ENCODE measurements around the gene ADAMTS16. TPM values are rescaled to one million over a fixed set of nuclear protein-coding genes. Genes with fewer than 3 reads are reported as not detected.

The ADAMTS16 gene
- polyA plus RNA-seq, 3 donors = not detected

DNA sequence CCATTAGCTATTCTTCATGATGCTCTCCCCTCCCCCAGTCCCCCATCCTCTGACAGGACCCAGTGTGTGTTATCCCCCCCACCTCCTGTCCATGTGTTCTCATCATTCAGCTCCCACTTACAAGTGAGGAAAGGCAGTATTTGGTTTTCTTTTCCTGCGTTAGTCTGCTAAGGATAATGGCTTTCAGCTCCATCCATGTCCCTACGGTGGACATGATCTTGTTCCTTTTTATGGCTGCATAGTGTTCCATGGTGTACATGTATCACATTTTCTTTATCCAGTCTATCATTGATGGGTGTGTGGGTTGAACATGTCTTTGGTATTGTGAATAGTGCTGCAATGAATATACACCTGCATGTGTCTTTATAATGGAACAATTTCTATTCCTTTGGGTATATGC, 181.0 kb downstream of the ADAMTS16 start:
- H3K27ac Mint-ChIP-seq = no peak overlapping the region
- no peaks in the 10 kb centered on the region for H3K27me3 ChIP-seq (ENCODE audit: control insufficient read depth in 2 of 2, insufficient read depth in 2 of 2, low read length in 2 of 2)
- intact Hi-C loops (cut with micrococcal nuclease) = no loop called here
- no peak for TF ChIP-seq CTCF (IDR thresholded peaks at IDR 0.05)
- H3K4me1 ChIP-seq (ENCODE audit: control insufficient read depth in 1 of 2, insufficient read depth in 2 of 2, low read length in 2 of 2) = no peaks in the 10 kb centered on the region
- DNase-seq = no peak
- H3K79me2 ChIP-seq (ENCODE audit: insufficient read depth, low read length) = no peaks in the 10 kb centered on the region
- no peaks in the 10 kb centered on the region for H3K4me1 Mint-ChIP-seq
- H3K9ac ChIP-seq (ENCODE audit: insufficient read depth, low read length, poor library complexity, severe bottlenecking) = no peak overlapping the region
- H3K36me3 Mint-ChIP-seq = no peaks in the 10 kb centered on the region
- no CpG with 5 or more reads among the region's 2 CpGs for WGBS (ENCODE audit: insufficient coverage)
- no peaks in the 10 kb centered on the region for H4K20me1 ChIP-seq (ENCODE audit: insufficient read depth, low read length)
- H3K27ac ChIP-seq (ENCODE audit: low read depth in 1 of 2, low read length in 2 of 2) = no peak overlapping the region
- H3K4me3 Mint-ChIP-seq = no peak overlapping the region
- no peak overlapping the region for H3K4me2 ChIP-seq (replicated peaks; ENCODE audit: extremely low read depth, low read length, poor library complexity, severe bottlenecking)
- peaks cover 0 to 3% (median 0%) of the 10 kb centered on the region in 3 donors for H3K27me3 Mint-ChIP-seq (ENCODE audit: low read depth in 3 of 3)
- peaks cover 19 to 41% (median 32%) of the 10 kb centered on the region in 7 donors for H3K9me3 Mint-ChIP-seq
- no peak overlapping the region for H3K4me3 ChIP-seq (replicated peaks in 1 of 3; ENCODE audit: low read depth in 2 of 3, low read length in 3 of 3)
- no peak overlapping the region for H2AFZ ChIP-seq (ENCODE audit: insufficient read depth, low read depth, low read length, poor library complexity, severe bottlenecking)
- H3K36me3 ChIP-seq (replicated peaks in 1 of 2; ENCODE audit: control insufficient read depth in 1 of 2, insufficient read depth in 2 of 2, low read length in 2 of 2) = no peaks in the 10 kb centered on the region
- peaks cover 21 to 45% of the 10 kb centered on the region in 2 donors for H3K9me3 ChIP-seq (replicated peaks in 1 of 2; ENCODE audit: control insufficient read depth in 1 of 2, insufficient read depth in 1 of 2, low read length in 2 of 2)

- peaks cover 44 to 59% of the 10 kb centered on the region in 2 donors for H3K9me3 ChIP-seq (replicated peaks in 1 of 2; ENCODE audit: control insufficient read depth in 1 of 2, insufficient read depth in 1 of 2, low read length in 2 of 2)
- H4K20me1 ChIP-seq (ENCODE audit: insufficient read depth, low read length) = no peaks in the 10 kb centered on the region
- no peak for DNase-seq
- Mint-ChIP-seq H3K4me3 (no peak overlapping the region), H3K9me3 (peaks cover 30 to 48% (median 41%) of the 10 kb centered on the region in 7 donors), H3K36me3 (no peaks in the 10 kb centered on the region), H3K27ac (no peak overlapping the region), H3K4me1 (no peaks in the 10 kb centered on the region), H3K27me3 (ENCODE audit: low read depth in 3 of 3) (peaks cover 0 to 6% (median 0%) of the 10 kb centered on the region in 3 donors)
- no peak for TF ChIP-seq CTCF (IDR thresholded peaks at IDR 0.05)
- no peak overlapping the region for H2AFZ ChIP-seq (ENCODE audit: insufficient read depth, low read depth, low read length, poor library complexity, severe bottlenecking)
- intact Hi-C loops (cut with micrococcal nuclease) = no loop called here
- H3K36me3 ChIP-seq (replicated peaks in 1 of 2; ENCODE audit: control insufficient read depth in 1 of 2, insufficient read depth in 2 of 2, low read length in 2 of 2) = no peaks in the 10 kb centered on the region
- H3K4me2 ChIP-seq (replicated peaks; ENCODE audit: extremely low read depth, low read length, poor library complexity, severe bottlenecking) = no peak overlapping the region
- H3K4me1 ChIP-seq (ENCODE audit: control insufficient read depth in 1 of 2, insufficient read depth in 2 of 2, low read length in 2 of 2) = no peaks in the 10 kb centered on the region
- H3K79me2 ChIP-seq (ENCODE audit: insufficient read depth, low read length) = no peaks in the 10 kb centered on the region
- 80% methylated on average over 1 of the region's 2 CpGs for WGBS (ENCODE audit: insufficient coverage)
- no peak overlapping the region for H3K4me3 ChIP-seq (replicated peaks in 1 of 3; ENCODE audit: low read depth in 2 of 3, low read length in 3 of 3)
- H3K27me3 ChIP-seq (ENCODE audit: control insufficient read depth in 2 of 2, insufficient read depth in 2 of 2, low read length in 2 of 2) = no peaks in the 10 kb centered on the region
- no peak overlapping the region for H3K9ac ChIP-seq (ENCODE audit: insufficient read depth, low read length, poor library complexity, severe bottlenecking)
- H3K27ac ChIP-seq (ENCODE audit: low read depth in 1 of 2, low read length in 2 of 2) = no peak overlapping the region
Measured at GRCh38 chr5:5323551-5323950, 183.4 kb downstream of the ADAMTS16 start.
